Activated CD8-positive, alpha-beta memory T cell treated with anti-CD3 and anti-CD28 coated beads, Interleukin-2, amount 10 ng/mL, durations not matched to agents 7 days and 5 days (primary cell): ENCODE data around the gene CITED1. TPM values are rescaled to one million over a fixed set of nuclear protein-coding genes. Genes with fewer than 3 reads are reported as not detected.
A peak's percentile ranks its signal among the peaks of the same experiment; 100 is the strongest.

Experiments
- ATAC-seq: fragments of 150-1000 bp; cut with Tn5 transposase; one replicate; pipeline ENCODE4 v1.10.0; 2021; ENCODE audit warnings: moderate library complexity
- CTCF ChIA-PET: fragments of 350-600 bp; sonication (Branson Sonifier 250); formaldehyde crosslinking; loops from one replicate; lab custom pipeline; 2021; ENCODE audit warnings: antibody characterized with exemption; lab: Charles Lee
- DNase-seq: peaks from one replicate; pipeline ENCODE4 v3.0.0-alpha.2; 2020
- H3K27ac Mint-ChIP-seq: one replicate; pipeline ENCODE4 v1.8.0; 2021; ENCODE audit warnings: mild to moderate bottlenecking, mixed read lengths
- H3K27me3 Mint-ChIP-seq: one replicate; pipeline ENCODE4 v1.8.0; 2021; ENCODE audit warnings: mixed read lengths
- H3K36me3 Mint-ChIP-seq: one replicate; pipeline ENCODE4 v1.8.0; 2021; ENCODE audit warnings: mild to moderate bottlenecking, mixed read lengths
- H3K4me1 Mint-ChIP-seq: one replicate; pipeline ENCODE4 v1.8.0; 2021; ENCODE audit warnings: mixed read lengths
- H3K4me3 Mint-ChIP-seq: one replicate; pipeline ENCODE4 v1.8.0; 2021; ENCODE audit warnings: mild to moderate bottlenecking, moderate library complexity, mixed read lengths
- H3K9me3 Mint-ChIP-seq: one replicate; pipeline ENCODE4 v1.8.0; 2022; ENCODE audit warnings: low read depth, mixed read lengths
- total RNA-seq, 2 experiments: library from RNA; stranded (reverse); gene quantifications; one replicate each; pipeline ENCODE4 v1.2.3, GENCODE V29; 2021

CITED1 gene
- total RNA-seq, 2 experiments from 2014 or later = not detected

- CTCF ChIA-PET = no interaction called here
- H3K36me3 Mint-ChIP-seq = no peaks in the 10 kb centered on the region
- no peaks in the 10 kb centered on the region for H3K4me1 Mint-ChIP-seq
- no peak for DNase-seq
- no peak for ATAC-seq
- H3K4me3 Mint-ChIP-seq = no peak overlapping the region
- no peaks in the 10 kb centered on the region for H3K27me3 Mint-ChIP-seq
- no peak overlapping the region for H3K27ac Mint-ChIP-seq
- no peaks in the 10 kb centered on the region for H3K9me3 Mint-ChIP-seq
These were observed 11.4 kb upstream of the CITED1 start for GRCh38 chrX:72317139-72317538.

DNA sequence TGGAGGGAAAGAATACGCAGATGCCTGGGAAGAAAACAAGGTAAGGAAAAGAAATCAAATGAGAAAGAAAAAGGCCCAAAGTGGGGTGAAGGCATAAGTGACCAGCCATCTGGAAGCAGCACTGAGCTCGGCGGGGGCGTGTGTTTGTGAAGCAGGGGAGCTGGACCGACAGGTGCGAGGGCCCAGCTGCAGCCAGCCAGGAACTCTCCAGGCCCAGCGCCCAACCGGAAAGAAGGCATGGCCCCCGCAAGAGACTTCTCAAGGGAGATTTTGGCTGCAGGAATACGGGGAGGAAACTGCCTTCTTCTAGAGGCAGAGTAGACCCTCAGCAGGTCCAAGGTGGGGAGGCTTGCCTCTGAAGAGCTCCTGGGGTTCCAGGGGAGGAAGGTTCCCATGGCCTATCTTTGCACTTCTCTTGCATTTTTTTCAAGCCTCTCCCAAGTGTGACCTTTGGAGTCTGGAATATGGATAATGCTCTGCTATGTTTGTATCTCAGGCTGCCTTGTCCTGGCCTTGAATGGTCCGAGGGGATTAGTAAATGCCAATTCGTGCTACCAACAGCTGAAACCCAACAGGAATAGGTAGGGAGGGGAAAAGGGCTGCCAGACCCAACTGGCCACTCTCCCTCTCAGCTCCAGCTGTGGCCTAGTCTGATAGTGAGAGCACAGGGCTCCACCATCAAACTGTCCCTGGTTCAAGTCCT is 10.8 kb upstream of the CITED1 start:
- Mint-ChIP-seq H3K4me3 (no peak overlapping the region), H3K4me1 (no peaks in the 10 kb centered on the region), H3K27ac (no peak overlapping the region), H3K9me3 (no peaks in the 10 kb centered on the region), H3K27me3 (no peaks in the 10 kb centered on the region), H3K36me3 (no peaks in the 10 kb centered on the region)
- ATAC-seq (no peak), DNase-seq (no peak)
- CTCF ChIA-PET = no interaction called here

DNA sequence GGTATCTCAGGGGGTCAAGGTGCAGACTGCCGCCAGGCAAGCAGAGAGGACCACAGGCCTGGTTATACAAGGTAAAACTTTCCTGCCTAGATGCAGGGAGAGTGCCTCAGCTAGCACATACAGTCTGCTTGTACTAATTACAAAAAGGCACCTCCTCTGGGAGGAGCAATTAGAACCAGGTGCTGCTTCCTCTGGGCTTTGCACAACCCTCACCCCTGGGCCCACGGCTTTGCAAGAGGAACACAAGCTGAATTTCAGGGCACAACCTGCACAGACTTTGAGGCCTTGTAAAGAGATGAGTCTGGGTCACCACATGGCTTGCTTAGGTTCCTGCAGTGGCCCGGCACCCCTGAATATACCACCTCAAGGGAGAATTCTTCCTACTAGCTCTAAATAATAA is 9.2 kb upstream of the CITED1 start:
- Mint-ChIP-seq H3K27ac (no peak overlapping the region), H3K9me3 (no peaks in the 10 kb centered on the region), H3K4me1 (no peaks in the 10 kb centered on the region), H3K4me3 (no peak overlapping the region), H3K36me3 (no peaks in the 10 kb centered on the region), H3K27me3 (peaks cover 2% of the 10 kb centered on the region)
- no peak for DNase-seq
- ATAC-seq = no peak
- CTCF ChIA-PET = no interaction called here

DNA sequence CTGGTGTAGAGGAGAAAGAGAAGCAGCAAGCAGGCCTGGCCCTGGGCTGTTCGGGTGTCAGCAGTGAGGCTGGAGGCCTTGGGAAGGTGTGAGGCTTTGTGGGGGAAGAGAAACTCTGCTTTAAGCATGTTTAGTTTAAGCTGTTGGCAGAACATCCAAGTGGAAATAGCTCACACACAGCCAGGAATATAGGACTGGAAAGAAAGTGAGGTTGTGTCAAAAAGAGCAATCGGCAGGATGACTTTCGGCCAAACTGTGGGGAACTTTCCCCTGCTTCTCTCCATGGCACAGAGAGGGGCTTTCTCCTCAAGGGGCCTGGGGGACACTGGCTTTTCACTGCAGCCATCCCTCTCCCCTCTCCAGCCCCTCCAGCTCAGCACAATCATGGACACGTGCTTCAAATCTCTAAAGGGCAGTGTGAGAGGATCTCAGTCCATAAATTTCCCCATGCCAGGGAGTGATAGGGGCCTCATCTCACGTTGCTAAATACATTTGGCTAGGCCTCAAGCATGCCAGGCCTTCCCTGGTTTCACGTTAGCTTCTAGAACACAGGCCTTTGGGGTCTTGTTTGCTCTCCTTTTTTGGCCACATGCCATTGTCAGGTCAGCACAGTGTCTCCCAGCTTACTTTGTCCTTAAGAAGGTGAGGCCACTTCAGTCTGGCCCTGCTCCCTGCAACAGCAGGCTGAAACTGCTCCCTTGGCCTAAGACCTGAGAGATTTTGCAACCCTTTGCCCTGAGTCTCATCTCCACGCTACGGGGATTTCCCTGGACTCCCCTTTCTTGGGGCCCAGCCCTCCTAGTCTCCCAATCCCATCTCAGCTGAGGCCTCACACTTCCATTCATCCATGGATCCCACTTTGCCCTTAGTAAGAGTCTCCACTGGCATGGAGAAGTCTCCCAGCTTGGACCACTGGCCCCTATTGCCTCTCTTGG is 8.3 kb upstream of the CITED1 start:
- ATAC-seq (no peak), DNase-seq (no peak)
- CTCF ChIA-PET = no interaction called here
- Mint-ChIP-seq H3K27me3 (peaks cover 11% of the 10 kb centered on the region), H3K36me3 (no peaks in the 10 kb centered on the region), H3K9me3 (no peaks in the 10 kb centered on the region), H3K4me1 (no peaks in the 10 kb centered on the region), H3K27ac (no peak overlapping the region), H3K4me3 (no peak overlapping the region)

DNA sequence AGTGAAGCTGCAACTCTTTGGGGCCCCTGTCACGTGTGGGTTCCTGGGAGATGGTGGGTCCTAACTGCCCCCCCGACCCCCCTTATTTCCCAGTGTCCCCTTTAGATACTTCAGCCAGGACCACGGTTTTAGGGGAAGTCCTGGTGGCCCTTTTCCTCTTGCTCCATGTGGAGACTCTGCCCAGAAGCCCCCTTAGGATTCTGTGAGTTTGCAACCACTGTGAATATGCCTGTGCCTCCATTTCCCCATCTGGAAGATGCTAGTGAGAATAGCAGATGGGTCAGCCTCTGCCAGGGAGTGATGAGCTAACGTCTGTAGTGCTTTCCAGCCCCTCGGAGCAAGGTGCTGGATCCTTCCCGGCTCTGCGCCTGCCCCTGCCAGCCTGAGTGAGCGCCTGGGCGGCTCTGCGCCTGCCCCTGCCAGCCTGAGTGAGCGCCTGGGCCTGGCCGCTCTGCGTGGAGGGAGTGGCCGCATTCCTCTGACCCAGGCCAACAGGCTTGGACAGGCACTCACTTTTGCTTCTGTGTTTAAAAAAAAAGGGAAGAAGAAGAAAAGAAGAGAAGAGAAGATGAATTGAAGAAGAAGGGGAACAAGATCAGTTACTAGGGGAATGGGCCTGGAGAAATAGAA is 6.7 kb upstream of the CITED1 start:
- Mint-ChIP-seq H3K27ac (no peak overlapping the region), H3K4me1 (peaks cover 11% of the 10 kb centered on the region), H3K9me3 (no peaks in the 10 kb centered on the region), H3K27me3 (peaks cover 25% of the 10 kb centered on the region), H3K4me3 (no peak overlapping the region), H3K36me3 (no peaks in the 10 kb centered on the region)
- DNase-seq (no peak), ATAC-seq (no peak)
- CTCF ChIA-PET = no interaction called here

GRCh38 chrX:72309297-72310071 is 3.8 kb upstream of the CITED1 start:
- H3K4me3 Mint-ChIP-seq = no peak overlapping the region
- peaks cover 20% of the 10 kb centered on the region for H3K4me1 Mint-ChIP-seq

GRCh38 chrX:72308566-72309296 is 3.0 kb upstream of the CITED1 start:
- H3K27me3 Mint-ChIP-seq = peaks cover 51% of the 10 kb centered on the region
- H3K27ac Mint-ChIP-seq = no peak overlapping the region
- no peaks in the 10 kb centered on the region for H3K36me3 Mint-ChIP-seq
- H3K4me3 Mint-ChIP-seq = peak overlapping the region; percentile 20
- peaks cover 21% of the 10 kb centered on the region for H3K4me1 Mint-ChIP-seq
- no peaks in the 10 kb centered on the region for H3K9me3 Mint-ChIP-seq
- DNase-seq (no peak), ATAC-seq (no peak)
- CTCF ChIA-PET = no interaction called here

More at GRCh38 chrX:72309297-72310071, 3.8 kb upstream of the CITED1 start:
- H3K27me3 Mint-ChIP-seq = peaks cover 46% of the 10 kb centered on the region
- DNase-seq (no peak), ATAC-seq (no peak)
- CTCF ChIA-PET = no interaction called here
- H3K9me3 Mint-ChIP-seq = no peaks in the 10 kb centered on the region
- H3K36me3 Mint-ChIP-seq = no peaks in the 10 kb centered on the region
- H3K27ac Mint-ChIP-seq = no peak overlapping the region

DNA sequence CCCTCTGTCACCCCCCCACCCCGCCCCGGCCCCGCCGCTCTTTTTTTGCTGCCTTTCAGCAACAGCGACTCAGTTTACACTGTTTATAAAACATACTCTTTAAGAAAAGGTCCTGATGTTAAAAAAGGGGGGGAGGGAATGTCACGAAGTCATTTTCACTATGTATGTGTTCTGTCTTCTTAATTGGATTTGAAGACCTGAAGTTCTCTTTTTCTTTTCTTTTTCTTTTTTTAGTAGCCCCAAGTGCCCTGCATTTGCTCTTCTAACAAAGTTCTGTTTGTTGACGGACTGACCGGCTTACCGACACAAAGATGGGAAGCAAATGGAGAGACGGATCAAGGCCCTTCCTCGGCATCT is 2.5 kb upstream of the CITED1 start:
- Mint-ChIP-seq H3K4me3 (no peak overlapping the region), H3K27me3 (peaks cover 56% of the 10 kb centered on the region), H3K36me3 (no peaks in the 10 kb centered on the region), H3K27ac (no peak overlapping the region), H3K9me3 (no peaks in the 10 kb centered on the region), H3K4me1 (peaks cover 21% of the 10 kb centered on the region)
- no peak for DNase-seq
- no peak for ATAC-seq
- CTCF ChIA-PET = no interaction called here

DNA sequence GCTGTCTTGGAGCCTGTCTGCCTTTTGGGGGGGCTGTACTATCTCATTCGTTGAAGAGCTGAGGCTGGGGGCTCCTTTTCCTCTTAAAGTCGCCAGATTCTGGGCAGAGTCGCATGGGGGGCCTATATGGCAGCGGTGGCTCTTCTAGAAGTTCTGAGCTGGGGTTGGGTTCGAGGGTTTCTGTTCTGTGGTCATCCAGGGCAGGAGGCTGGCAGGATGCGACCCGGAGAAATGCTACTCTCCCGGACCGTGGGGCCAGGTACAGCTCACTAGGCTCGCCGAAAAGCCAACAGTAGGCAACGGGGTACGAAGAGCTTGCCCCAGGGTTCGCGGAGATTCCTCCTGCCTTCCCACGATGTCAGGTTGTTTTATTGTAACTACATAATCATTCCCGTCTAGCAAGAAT is 1.9 kb upstream of the CITED1 start:
- H3K4me3 Mint-ChIP-seq = no peak overlapping the region
- CTCF ChIA-PET = no interaction called here
- no peak overlapping the region for H3K27ac Mint-ChIP-seq
- DNase-seq = no peak
- H3K36me3 Mint-ChIP-seq = no peaks in the 10 kb centered on the region
- peaks cover 61% of the 10 kb centered on the region for H3K27me3 Mint-ChIP-seq
- ATAC-seq = no peak
- peaks cover 21% of the 10 kb centered on the region for H3K4me1 Mint-ChIP-seq
- no peaks in the 10 kb centered on the region for H3K9me3 Mint-ChIP-seq

- DNase-seq (peak; percentile 40), ATAC-seq (peak; percentile 30)
- no peaks in the 10 kb centered on the region for H3K36me3 Mint-ChIP-seq
- no peak overlapping the region for H3K27ac Mint-ChIP-seq
- H3K4me1 Mint-ChIP-seq = peaks cover 21% of the 10 kb centered on the region
- CTCF ChIA-PET = no interaction called here
- peak overlapping the region; percentile 66 for H3K4me3 Mint-ChIP-seq
- no peaks in the 10 kb centered on the region for H3K9me3 Mint-ChIP-seq
- peaks cover 65% of the 10 kb centered on the region for H3K27me3 Mint-ChIP-seq
These were observed 1.3 kb upstream of the CITED1 start for GRCh38 chrX:72306851-72307645.

DNA sequence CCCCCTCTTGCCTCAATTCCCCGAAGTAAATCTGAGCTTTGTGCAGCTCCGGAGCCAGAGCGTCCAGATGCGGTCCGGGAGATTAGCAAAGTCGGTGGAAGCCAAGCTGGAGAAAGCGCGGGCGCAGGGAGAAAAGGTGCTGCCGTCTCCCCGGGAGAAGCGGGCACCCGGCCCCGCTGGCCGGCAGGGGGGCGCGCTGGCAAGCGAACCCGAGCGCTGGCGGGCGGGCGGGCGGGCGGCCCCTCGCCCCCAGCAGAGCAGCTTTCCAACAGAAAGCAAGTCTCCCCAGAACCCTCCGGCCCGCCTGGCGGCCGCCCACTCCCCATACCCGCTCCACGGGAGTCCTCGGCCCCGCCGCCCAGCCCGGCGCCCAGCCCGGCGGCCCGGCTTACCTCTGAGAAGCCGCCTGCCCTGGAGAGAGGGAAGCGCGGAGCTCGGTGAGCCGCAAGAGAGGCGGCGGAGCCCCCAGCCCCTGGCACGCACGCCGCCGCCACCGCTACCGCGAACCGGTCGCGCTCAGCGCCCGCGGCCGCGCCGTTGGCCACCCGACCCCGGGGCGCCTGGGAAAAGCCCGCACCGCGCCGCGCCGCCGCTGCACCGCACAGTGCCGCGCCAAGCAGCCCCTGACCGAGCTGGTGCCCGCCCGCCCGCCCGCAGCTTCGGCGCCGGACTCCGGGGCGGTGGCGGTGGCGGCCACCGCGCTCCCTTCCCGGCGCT is 529 bp upstream of the CITED1 start:
- H3K36me3 Mint-ChIP-seq = no peaks in the 10 kb centered on the region
- H3K4me1 Mint-ChIP-seq = peaks cover 21% of the 10 kb centered on the region
- H3K27me3 Mint-ChIP-seq = peaks cover 70% of the 10 kb centered on the region
- CTCF ChIA-PET = no interaction called here
- H3K9me3 Mint-ChIP-seq = no peaks in the 10 kb centered on the region
- ATAC-seq = peak; percentile 13
- DNase-seq = no peak
- no peak overlapping the region for H3K27ac Mint-ChIP-seq
- H3K4me3 Mint-ChIP-seq = peak overlapping the region; percentile 38

- ATAC-seq (no peak), DNase-seq (no peak)
- Mint-ChIP-seq H3K4me1 (peaks cover 21% of the 10 kb centered on the region), H3K36me3 (no peaks in the 10 kb centered on the region), H3K27ac (no peak overlapping the region), H3K27me3 (peaks cover 74% of the 10 kb centered on the region), H3K9me3 (no peaks in the 10 kb centered on the region), H3K4me3 (peak overlapping the region; percentile 13)
- CTCF ChIA-PET = no interaction called here
These were observed 837 bp downstream of the CITED1 start for GRCh38 chrX:72304877-72305276.
